ENCODE results near the gene GPR183. TPM values are rescaled to one million over a fixed set of nuclear protein-coding genes. Genes with fewer than 3 reads are reported as not detected.

Gene GPR183
- total and polyA plus RNA-seq, 10 of the 15 experiments (the other 5 are each of a cell fraction or from before 2014, with no cell fraction given) = 134 to 669 (median 225) TPM

GRCh38 chr13:99327126-99327525, 19.9 kb upstream of the GPR183 start:
- no peak for ATAC-seq
- SMC1A ChIA-PET (ENCODE audit: uncharacterized antibody, unreplicated experiment) = interaction anchor here (0.9 to 1.6 kb wide), 3 partner anchors 23 to 40 kb away, joined by 3 to 5 read pairs (median 3); no protein-coding TSS in a partner anchor
- Histone ChIP-seq H3K27ac (ENCODE audit: control insufficient read depth, insufficient read depth) (no peak overlapping the region), H3K36me3 (ENCODE audit: control insufficient read depth in 2 of 2, insufficient read depth in 2 of 2, low read length in 1 of 2) (no peaks in the 10 kb centered on the region; a peak in 2 of 4 replicates), H3K79me2 (ENCODE audit: control insufficient read depth, insufficient read depth, low read length) (peaks cover 4% of the 10 kb centered on the region), H3K27me3 (replicated peaks in 1 of 2; ENCODE audit: control insufficient read depth in 2 of 2, insufficient read depth in 2 of 2, low read length in 1 of 2) (no peaks in the 10 kb centered on the region), H4K20me1 (ENCODE audit: control insufficient read depth, insufficient read depth) (no peaks in the 10 kb centered on the region), H3K9ac (ENCODE audit: control insufficient read depth, insufficient read depth, low read length) (no peak overlapping the region), H3K4me3 (no peak overlapping the region), H3K4me1 (ENCODE audit: control insufficient read depth, insufficient read depth, low read length) (peaks cover 48% of the 10 kb centered on the region), H2AFZ (ENCODE audit: control insufficient read depth, low read depth, low read length) (no peak overlapping the region), H3K9me3 (replicated peaks; ENCODE audit: control insufficient read depth, insufficient read depth, low read length) (no peaks in the 10 kb centered on the region; the same call in 1 of the 3 replicates), H3K4me2 (ENCODE audit: control insufficient read depth, insufficient read depth) (no peak overlapping the region)
- CTCF ChIA-PET = interaction anchor here (1.5 kb wide), 1 partner anchor 40 kb away, joined by 3 read pairs; no protein-coding TSS in a partner anchor
- 100% methylated on average over 2 of the region's 2 CpGs for WGBS (ENCODE audit: insufficient coverage, insufficient replicate concordance, low lambda C conversion rate, missing lambda C conversion rate)
- POLR2A ChIA-PET = interaction anchor here (1.2 to 1.4 kb wide), 2 partner anchors 8 to 25 kb away, joined by 3 read pairs; no protein-coding TSS in a partner anchor
- TF ChIP-seq, protein P1, sequence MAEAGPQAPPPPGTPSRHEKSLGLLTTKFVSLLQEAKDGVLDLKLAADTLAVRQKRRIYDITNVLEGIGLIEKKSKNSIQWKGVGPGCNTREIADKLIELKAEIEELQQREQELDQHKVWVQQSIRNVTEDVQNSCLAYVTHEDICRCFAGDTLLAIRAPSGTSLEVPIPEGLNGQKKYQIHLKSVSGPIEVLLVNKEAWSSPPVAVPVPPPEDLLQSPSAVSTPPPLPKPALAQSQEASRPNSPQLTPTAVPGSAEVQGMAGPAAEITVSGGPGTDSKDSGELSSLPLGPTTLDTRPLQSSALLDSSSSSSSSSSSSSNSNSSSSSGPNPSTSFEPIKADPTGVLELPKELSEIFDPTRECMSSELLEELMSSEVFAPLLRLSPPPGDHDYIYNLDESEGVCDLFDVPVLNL (IDR thresholded peaks at IDR 0.05; ENCODE audit: low read depth, low read length) = no peak
- TF ChIP-seq CBFB (IDR thresholded peaks at IDR 0.05; ENCODE audit: low read depth) (no peak), STAT1 (conservative IDR thresholded peaks at IDR 0.05) (no peak), ZNF207 (IDR thresholded peaks at IDR 0.05; ENCODE audit: borderline replicate concordance) (no peak), POLR2AphosphoS2 (IDR thresholded peaks at IDR 0.05; ENCODE audit: low read depth, low read length) (no peak), SREBF2 (IDR thresholded peaks at IDR 0.05; ENCODE audit: low read length) (no peak), MYB (IDR thresholded peaks at IDR 0.05; ENCODE audit: borderline replicate concordance, low read depth, low read length) (no peak), IKZF1 (conservative IDR thresholded peaks at IDR 0.05) (no peak), MEF2B (IDR thresholded peaks at IDR 0.05; ENCODE audit: partially characterized antibody, poor library complexity, severe bottlenecking) (no peak)
- TF ChIP-seq, protein P2, sequence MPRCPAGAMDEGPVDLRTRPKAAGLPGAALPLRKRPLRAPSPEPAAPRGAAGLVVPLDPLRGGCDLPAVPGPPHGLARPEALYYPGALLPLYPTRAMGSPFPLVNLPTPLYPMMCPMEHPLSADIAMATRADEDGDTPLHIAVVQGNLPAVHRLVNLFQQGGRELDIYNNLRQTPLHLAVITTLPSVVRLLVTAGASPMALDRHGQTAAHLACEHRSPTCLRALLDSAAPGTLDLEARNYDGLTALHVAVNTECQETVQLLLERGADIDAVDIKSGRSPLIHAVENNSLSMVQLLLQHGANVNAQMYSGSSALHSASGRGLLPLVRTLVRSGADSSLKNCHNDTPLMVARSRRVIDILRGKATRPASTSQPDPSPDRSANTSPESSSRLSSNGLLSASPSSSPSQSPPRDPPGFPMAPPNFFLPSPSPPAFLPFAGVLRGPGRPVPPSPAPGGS (IDR thresholded peaks at IDR 0.05; ENCODE audit: borderline replicate concordance, insufficient read depth, low read depth, low read length, poor library complexity, severe bottlenecking) = no peak
- FAIRE-seq = no peak
- intact Hi-C loops (cut with micrococcal nuclease; ENCODE audit: unreplicated experiment) (no loop called here), in situ Hi-C loops (cut with MboI) (no loop called here)
- RAD21 ChIA-PET (ENCODE audit: unreplicated experiment) = interaction anchor here (0.5 to 1.4 kb wide), 2 partner anchors 11 to 57 kb away, joined by 3 to 5 read pairs; no protein-coding TSS in a partner anchor
- DNase-seq (ENCODE audit: low read depth, low spot score) = no peak
- no TSS peak for BruUV-seq (replicated peaks)

Data from GM12878 (cell line).